Panc1 (cell line): ENCODE data around the gene EPHA10. TPM values are rescaled to one million over a fixed set of nuclear protein-coding genes. Genes with fewer than 3 reads are reported as not detected.

Experiments used
- ATAC-seq: fragments of 200-7000 bp; cut with Tn5 transposase; 2 replicates; pipeline ENCODE4 v1.9.1; 2020; ENCODE audit warnings: mild to moderate bottlenecking, moderate library complexity
- BruUV-seq: library from RNA; stranded (reverse); fragments of 400-500 nt; replicated peaks from 2 replicates; lab custom pipeline; 2021; lab: Mats Ljungman, UMichigan
- CTCF ChIA-PET: fragments of 300-600 bp; sonication (Branson Sonifier 250); formaldehyde crosslinking; loops from one replicate; lab custom pipeline; 2022; ENCODE audit warnings: antibody characterized with exemption; lab: Charles Lee
- POLR2A ChIA-PET: fragments of 300-600 bp; sonication (Branson Sonifier 250); formaldehyde crosslinking; loops from one replicate; lab custom pipeline; 2022; ENCODE audit warnings: antibody characterized with exemption; lab: Charles Lee
- DNase-seq: peaks from one replicate; pipeline ENCODE4 v3.0.0-alpha.2; 2010; ENCODE audit warnings: low read depth, low spot score
- H3K27ac ChIP-seq: 2 replicates; pipeline ENCODE4 v1.5.1; 2011; ENCODE audit warnings: mild to moderate bottlenecking, low read length, inconsistent platforms
- H3K27me3 ChIP-seq: fragments of 200-500 bp; sonication (Bioruptor generic); 2 replicates; pipeline ENCODE4 v1.6.0; 2014; ENCODE audit warnings: low read length, inconsistent platforms; ENCODE audit not compliant: control insufficient read depth, insufficient read depth
- H3K36me3 ChIP-seq: fragments of 200-500 bp; sonication (Bioruptor generic); 2 replicates; pipeline ENCODE4 v1.5.1; 2014; ENCODE audit warnings: inconsistent platforms, mild to moderate bottlenecking, low read length, moderate library complexity; ENCODE audit not compliant: control insufficient read depth, insufficient read depth
- H3K4me1 ChIP-seq: 2 replicates; pipeline ENCODE4 v1.5.1; 2011; ENCODE audit warnings: inconsistent platforms, mild to moderate bottlenecking, low read length, moderate library complexity; ENCODE audit not compliant: control insufficient read depth, insufficient read depth
- H3K4me3 ChIP-seq, 2 experiments: 2 replicates each; pipeline ENCODE4 v1.5.1; 2011 to 2012; ENCODE audit warnings: low read depth in 2 of 2, low read length in 2 of 2, mild to moderate bottlenecking in 2 of 2, inconsistent platforms in 1 of 2, moderate library complexity in 1 of 2
- H3K9me3 ChIP-seq: fragments of 200-500 bp; sonication (Bioruptor generic); 2 replicates; pipeline ENCODE4 v1.5.1; 2014; ENCODE audit warnings: low read depth, mild to moderate bottlenecking, inconsistent platforms, low read length, moderate library complexity; ENCODE audit not compliant: control insufficient read depth, insufficient read depth
- POLR2AphosphoS5 ChIP-seq: IDR thresholded peaks from 2 replicates; pipeline ENCODE4 v1.6.1; 2012; ENCODE audit warnings: mild to moderate bottlenecking, low read depth, low read length, moderate library complexity
- SIN3A ChIP-seq: IDR thresholded peaks from 2 replicates; pipeline ENCODE4 v1.6.1; 2012; ENCODE audit warnings: low read depth, mild to moderate bottlenecking, low read length, moderate library complexity, borderline replicate concordance; ENCODE audit not compliant: insufficient read depth
- TCF7L2 ChIP-seq: IDR thresholded peaks from 2 replicates; pipeline ENCODE4 v1.6.1; 2011; ENCODE audit warnings: mild to moderate bottlenecking, low read depth, low read length, inconsistent platforms
- in situ Hi-C: cut with HindIII; loops from 2 replicates; pipeline ENCODE4 v1.10.0; 2016; ENCODE audit warnings: low sequenced_read_pairs, low pct_unique_long_range_greater_than_20kb
- intact Hi-C: fragments of 100-400 bp; cut with micrococcal nuclease; formaldehyde crosslinking; loops from one replicate; pipeline ENCODE4 v1.10.0; 2022; ENCODE audit not compliant: unreplicated experiment
- total RNA-seq: library from RNA; stranded (reverse); gene quantifications from one replicate; pipeline ENCODE4 v1.2.1, GENCODE V29; 2021; ENCODE audit not compliant: unreplicated experiment
- TF ChIP-seq, protein P1 (sequence below): fragments of 450-650 bp; IDR thresholded peaks from 2 replicates; pipeline ENCODE4 v1.5.1; 2017; ENCODE audit warnings: mild to moderate bottlenecking
- TF ChIP-seq, protein P2 (sequence below), 2 experiments: IDR thresholded peaks; 2 replicates each; pipeline ENCODE4 v1.6.1; 2011 to 2012; ENCODE audit warnings: low read depth in 2 of 2, control low read depth in 1 of 2, low read length in 1 of 2, mild to moderate bottlenecking in 1 of 2, moderate library complexity in 1 of 2; ENCODE audit not compliant: insufficient read depth in 1 of 2

EPHA10 gene
- total RNA-seq, 1 experiment from 2014 or later: 2.8 TPM

DNA sequence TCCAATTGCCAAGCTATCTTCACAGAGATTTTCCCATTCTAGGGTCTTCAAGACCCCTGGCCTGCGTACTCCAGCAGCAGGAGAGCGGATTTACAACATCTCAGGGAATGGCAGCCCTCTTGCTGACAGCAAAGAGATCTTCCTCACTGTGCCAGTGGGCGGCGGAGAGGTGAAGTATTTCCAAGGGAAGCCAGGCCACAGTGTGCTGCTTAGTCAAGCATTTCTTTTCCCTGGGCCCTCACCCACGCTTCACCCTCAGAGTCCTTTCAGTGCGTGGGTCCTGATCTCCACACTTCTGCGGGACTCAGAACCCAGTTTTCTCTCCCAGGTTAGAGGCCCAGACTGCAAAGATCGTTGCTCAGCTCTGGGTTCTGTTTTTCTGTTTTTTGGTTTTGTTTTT lies 59.5 kb downstream of the EPHA10 start:
- TF ChIP-seq SIN3A (no peak), POLR2AphosphoS5 (no peak), TCF7L2 (no peak)
- TF ChIP-seq, protein P1, sequence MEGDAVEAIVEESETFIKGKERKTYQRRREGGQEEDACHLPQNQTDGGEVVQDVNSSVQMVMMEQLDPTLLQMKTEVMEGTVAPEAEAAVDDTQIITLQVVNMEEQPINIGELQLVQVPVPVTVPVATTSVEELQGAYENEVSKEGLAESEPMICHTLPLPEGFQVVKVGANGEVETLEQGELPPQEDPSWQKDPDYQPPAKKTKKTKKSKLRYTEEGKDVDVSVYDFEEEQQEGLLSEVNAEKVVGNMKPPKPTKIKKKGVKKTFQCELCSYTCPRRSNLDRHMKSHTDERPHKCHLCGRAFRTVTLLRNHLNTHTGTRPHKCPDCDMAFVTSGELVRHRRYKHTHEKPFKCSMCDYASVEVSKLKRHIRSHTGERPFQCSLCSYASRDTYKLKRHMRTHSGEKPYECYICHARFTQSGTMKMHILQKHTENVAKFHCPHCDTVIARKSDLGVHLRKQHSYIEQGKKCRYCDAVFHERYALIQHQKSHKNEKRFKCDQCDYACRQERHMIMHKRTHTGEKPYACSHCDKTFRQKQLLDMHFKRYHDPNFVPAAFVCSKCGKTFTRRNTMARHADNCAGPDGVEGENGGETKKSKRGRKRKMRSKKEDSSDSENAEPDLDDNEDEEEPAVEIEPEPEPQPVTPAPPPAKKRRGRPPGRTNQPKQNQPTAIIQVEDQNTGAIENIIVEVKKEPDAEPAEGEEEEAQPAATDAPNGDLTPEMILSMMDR: no peak
- TF ChIP-seq, protein P2, sequence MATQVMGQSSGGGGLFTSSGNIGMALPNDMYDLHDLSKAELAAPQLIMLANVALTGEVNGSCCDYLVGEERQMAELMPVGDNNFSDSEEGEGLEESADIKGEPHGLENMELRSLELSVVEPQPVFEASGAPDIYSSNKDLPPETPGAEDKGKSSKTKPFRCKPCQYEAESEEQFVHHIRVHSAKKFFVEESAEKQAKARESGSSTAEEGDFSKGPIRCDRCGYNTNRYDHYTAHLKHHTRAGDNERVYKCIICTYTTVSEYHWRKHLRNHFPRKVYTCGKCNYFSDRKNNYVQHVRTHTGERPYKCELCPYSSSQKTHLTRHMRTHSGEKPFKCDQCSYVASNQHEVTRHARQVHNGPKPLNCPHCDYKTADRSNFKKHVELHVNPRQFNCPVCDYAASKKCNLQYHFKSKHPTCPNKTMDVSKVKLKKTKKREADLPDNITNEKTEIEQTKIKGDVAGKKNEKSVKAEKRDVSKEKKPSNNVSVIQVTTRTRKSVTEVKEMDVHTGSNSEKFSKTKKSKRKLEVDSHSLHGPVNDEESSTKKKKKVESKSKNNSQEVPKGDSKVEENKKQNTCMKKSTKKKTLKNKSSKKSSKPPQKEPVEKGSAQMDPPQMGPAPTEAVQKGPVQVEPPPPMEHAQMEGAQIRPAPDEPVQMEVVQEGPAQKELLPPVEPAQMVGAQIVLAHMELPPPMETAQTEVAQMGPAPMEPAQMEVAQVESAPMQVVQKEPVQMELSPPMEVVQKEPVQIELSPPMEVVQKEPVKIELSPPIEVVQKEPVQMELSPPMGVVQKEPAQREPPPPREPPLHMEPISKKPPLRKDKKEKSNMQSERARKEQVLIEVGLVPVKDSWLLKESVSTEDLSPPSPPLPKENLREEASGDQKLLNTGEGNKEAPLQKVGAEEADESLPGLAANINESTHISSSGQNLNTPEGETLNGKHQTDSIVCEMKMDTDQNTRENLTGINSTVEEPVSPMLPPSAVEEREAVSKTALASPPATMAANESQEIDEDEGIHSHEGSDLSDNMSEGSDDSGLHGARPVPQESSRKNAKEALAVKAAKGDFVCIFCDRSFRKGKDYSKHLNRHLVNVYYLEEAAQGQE (IDR thresholded peaks at IDR 0.05; ENCODE audit: insufficient read depth in 1 of 2, low read depth in 2 of 2, low read length in 1 of 2): no peak
- no peak for ATAC-seq
- in situ Hi-C loops (no loop called here), intact Hi-C loops (no loop called here)
- BruUV-seq: no TSS peak
- H3K27me3 ChIP-seq: no peaks in the 10 kb centered on the region
- ChIA-PET CTCF (no interaction called here), POLR2A (interaction anchor here (0.7 kb wide), 1 partner anchor 9 kb away, joined by 6 read pairs; no protein-coding TSS in a partner anchor)
- H3K9me3 ChIP-seq: no peaks in the 10 kb centered on the region
- H3K4me1 ChIP-seq: no peaks in the 10 kb centered on the region
- H3K36me3 ChIP-seq: peaks cover 48% of the 10 kb centered on the region
- no peak overlapping the region for H3K27ac ChIP-seq
- no peak overlapping the region for H3K4me3 ChIP-seq
- DNase-seq: no peak

DNA sequence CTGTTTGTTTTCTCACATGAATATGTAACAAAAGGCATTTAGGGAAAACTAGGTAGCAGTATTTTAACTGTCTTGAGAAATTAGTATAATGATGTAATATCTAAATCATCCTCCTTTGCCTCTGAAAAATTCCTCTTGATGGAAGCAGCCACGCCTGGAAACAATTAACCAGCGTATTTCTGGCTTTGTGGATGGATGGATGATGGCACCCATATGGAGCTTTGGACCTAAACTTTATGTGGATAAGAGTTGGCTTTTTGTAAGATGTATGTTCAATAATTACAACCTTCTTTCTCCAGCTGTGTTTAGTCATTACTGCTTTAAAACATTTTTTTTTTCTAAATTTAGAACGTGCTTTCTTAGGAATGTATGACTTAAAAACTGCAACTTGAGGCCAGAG lies 60.0 kb downstream of the EPHA10 start:
- Histone ChIP-seq H3K4me3 (no peak overlapping the region), H3K4me1 (no peaks in the 10 kb centered on the region), H3K9me3 (no peaks in the 10 kb centered on the region), H3K36me3 (peaks cover 49% of the 10 kb centered on the region), H3K27ac (no peak overlapping the region), H3K27me3 (no peaks in the 10 kb centered on the region)
- CTCF ChIA-PET: no interaction called here
- TF ChIP-seq SIN3A (no peak), TCF7L2 (no peak), POLR2AphosphoS5 (no peak)
- TF ChIP-seq, protein P1: no peak
- TF ChIP-seq, protein P2 (IDR thresholded peaks at IDR 0.05; ENCODE audit: insufficient read depth in 1 of 2, low read depth in 2 of 2, low read length in 1 of 2): no peak
- BruUV-seq: no TSS peak
- ATAC-seq (no peak), DNase-seq (no peak)
- intact Hi-C loops: no loop called here
- in situ Hi-C loops: no loop called here
- POLR2A ChIA-PET: interaction anchor here (0.6 to 0.7 kb wide), 2 partner anchors 8 to 83 kb away, joined by 6 to 11 read pairs; no protein-coding TSS in a partner anchor
